Adrenal gland (tissue), 5 donors: ENCODE results near the gene CPED1.

ENCODE experiments used
- POLR2A ChIP-seq, 2 donors: fragments of 450-650 bp; IDR thresholded peaks; one replicate each; pipeline ENCODE4 v1.6.1; 2017; ENCODE audit warnings: antibody characterized with exemption in 2 of 2, mild to moderate bottlenecking in 2 of 2, moderate library complexity in 1 of 2
- TF ChIP-seq, protein P1 (sequence below), 6 experiments: fragments of 450-650 bp in 4 of 6; fragments of 200-600 bp in 2 of 6; sonication (generic) in 1 of 6; IDR thresholded peaks; 1 replicate in 5 of 6; 2 replicates in 1 of 6; pipeline versions ENCODE4 v1.5.1 to v1.8.0; 2016 to 2021; ENCODE audit warnings: antibody characterized with exemption in 6 of 6, mild to moderate bottlenecking in 2 of 6, moderate library complexity in 1 of 6
- donor health status: DM: no; HTN: no; CAD: no.

DNA sequence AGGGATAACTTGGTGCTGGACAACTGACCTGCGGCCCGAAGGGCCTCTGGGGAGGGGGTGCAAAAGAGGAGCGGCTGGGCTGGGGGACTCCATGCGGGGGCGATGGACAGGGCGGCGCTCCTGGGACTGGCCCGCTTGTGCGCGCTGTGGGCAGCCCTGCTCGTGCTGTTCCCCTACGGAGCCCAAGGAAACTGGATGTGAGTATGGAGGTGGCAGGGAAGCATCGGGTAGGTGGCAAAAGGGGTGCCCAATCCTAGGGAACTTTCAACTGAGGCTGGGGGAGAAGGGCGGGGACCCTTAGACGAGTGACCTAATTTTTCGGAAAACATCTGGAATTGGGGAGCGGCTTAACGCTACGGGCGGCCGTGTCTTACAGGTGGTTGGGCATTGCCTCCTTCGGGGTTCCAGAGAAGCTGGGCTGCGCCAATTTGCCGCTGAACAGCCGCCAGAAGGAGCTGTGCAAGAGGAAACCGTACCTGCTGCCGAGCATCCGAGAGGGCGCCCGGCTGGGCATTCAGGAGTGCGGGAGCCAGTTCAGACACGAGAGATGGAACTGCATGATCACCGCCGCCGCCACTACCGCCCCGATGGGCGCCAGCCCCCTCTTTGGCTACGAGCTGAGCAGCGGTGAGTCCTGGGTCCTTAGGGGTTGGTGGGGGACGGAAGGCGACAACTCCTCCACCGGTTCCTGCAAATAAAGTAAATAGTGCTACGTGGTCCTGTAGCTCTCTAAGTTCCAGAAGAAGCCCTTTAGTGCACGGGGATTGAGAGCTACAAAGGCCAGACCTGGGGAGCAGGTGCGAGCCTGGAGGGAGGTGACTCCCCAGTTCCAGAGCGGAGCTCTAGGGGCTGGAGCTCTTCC, 340.9 kb downstream of the CPED1 start:
- TF ChIP-seq, protein P1, sequence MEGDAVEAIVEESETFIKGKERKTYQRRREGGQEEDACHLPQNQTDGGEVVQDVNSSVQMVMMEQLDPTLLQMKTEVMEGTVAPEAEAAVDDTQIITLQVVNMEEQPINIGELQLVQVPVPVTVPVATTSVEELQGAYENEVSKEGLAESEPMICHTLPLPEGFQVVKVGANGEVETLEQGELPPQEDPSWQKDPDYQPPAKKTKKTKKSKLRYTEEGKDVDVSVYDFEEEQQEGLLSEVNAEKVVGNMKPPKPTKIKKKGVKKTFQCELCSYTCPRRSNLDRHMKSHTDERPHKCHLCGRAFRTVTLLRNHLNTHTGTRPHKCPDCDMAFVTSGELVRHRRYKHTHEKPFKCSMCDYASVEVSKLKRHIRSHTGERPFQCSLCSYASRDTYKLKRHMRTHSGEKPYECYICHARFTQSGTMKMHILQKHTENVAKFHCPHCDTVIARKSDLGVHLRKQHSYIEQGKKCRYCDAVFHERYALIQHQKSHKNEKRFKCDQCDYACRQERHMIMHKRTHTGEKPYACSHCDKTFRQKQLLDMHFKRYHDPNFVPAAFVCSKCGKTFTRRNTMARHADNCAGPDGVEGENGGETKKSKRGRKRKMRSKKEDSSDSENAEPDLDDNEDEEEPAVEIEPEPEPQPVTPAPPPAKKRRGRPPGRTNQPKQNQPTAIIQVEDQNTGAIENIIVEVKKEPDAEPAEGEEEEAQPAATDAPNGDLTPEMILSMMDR (IDR thresholded peaks at IDR 0.05): no peak
- TF ChIP-seq POLR2A (IDR thresholded peaks at IDR 0.05): no peak
